ENCODE results near the gene NAA16.
A peak's percentile ranks its signal among the peaks of the same experiment; 100 is the strongest.

Gene NAA16

DNA sequence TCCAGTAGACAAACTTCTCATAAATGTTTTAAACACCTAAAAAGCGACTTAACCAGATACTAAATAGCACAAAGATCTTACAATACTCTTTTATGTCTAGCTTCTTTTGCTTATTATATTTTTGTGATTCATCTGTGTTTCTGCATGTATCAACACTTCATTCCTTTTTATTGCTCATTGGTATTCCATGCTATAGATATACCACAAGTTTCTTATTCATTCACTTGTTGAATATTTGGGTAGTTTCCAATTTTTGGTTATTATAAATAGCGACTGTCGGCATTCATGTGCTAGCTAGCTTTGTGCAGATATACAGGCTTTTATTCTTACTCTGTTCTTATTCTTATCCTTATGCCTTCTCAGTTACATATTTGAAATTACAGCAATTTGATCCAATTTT, 96.3 kb downstream of the NAA16 start:
- Histone ChIP-seq H3K9ac (ENCODE audit: low read depth, low read length, poor library complexity, severe bottlenecking) (no peak overlapping the region), H3K79me2 (ENCODE audit: insufficient read depth, low read length) (no peaks in the 10 kb centered on the region), H4K20me1 (ENCODE audit: insufficient read depth, low read length, poor library complexity, severe bottlenecking) (no peaks in the 10 kb centered on the region), H3K9me2 (replicated peaks; ENCODE audit: low read depth, low read length) (no peaks in the 10 kb centered on the region), H3K36me3 (ENCODE audit: insufficient read depth, low read length) (no peaks in the 10 kb centered on the region), H3K4me1 (ENCODE audit: insufficient read depth, low read length, poor library complexity, severe bottlenecking) (no peaks in the 10 kb centered on the region), H3K4me2 (ENCODE audit: low read depth, low read length, poor library complexity, severe bottlenecking) (no peak overlapping the region), H2AFZ (ENCODE audit: low read length) (no peak overlapping the region), H3K27me3 (ENCODE audit: insufficient read depth, low read length, poor library complexity, severe bottlenecking) (no peaks in the 10 kb centered on the region), H3K9me3 (ENCODE audit: insufficient read depth, low read depth, low read length) (no peaks in the 10 kb centered on the region), H3F3A (ENCODE audit: low read depth) (no peaks in the 10 kb centered on the region), H3K4me3 (ENCODE audit: low read length, poor library complexity, severe bottlenecking) (no peak overlapping the region)
- no peak for TF ChIP-seq EZH2phosphoT487 (IDR thresholded peaks at IDR 0.05; ENCODE audit: borderline replicate concordance)
- TF ChIP-seq, protein P1, sequence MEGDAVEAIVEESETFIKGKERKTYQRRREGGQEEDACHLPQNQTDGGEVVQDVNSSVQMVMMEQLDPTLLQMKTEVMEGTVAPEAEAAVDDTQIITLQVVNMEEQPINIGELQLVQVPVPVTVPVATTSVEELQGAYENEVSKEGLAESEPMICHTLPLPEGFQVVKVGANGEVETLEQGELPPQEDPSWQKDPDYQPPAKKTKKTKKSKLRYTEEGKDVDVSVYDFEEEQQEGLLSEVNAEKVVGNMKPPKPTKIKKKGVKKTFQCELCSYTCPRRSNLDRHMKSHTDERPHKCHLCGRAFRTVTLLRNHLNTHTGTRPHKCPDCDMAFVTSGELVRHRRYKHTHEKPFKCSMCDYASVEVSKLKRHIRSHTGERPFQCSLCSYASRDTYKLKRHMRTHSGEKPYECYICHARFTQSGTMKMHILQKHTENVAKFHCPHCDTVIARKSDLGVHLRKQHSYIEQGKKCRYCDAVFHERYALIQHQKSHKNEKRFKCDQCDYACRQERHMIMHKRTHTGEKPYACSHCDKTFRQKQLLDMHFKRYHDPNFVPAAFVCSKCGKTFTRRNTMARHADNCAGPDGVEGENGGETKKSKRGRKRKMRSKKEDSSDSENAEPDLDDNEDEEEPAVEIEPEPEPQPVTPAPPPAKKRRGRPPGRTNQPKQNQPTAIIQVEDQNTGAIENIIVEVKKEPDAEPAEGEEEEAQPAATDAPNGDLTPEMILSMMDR (conservative IDR thresholded peaks at IDR 0.05; ENCODE audit: low read length) = no peak

DNA sequence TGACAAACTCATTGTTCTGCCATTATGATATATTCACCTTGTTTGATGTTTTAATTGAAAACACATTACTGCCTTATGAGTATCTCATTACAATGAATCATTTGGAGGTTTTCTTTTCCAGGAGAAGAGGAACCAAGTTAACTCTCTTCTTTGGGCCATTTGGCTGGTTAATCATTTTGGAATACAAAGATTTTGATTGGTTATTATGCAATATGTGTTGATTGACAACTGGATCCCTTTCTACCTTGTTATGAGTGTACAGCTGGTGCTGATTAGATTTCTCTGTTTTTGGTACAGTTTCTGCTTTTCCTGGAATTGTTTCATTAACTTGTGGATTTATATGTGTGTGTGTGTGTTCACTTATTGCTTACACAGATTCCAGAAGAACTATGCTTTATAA, 97.1 kb downstream of the NAA16 start:
- Histone ChIP-seq H3F3A (ENCODE audit: low read depth) (no peaks in the 10 kb centered on the region), H3K36me3 (ENCODE audit: insufficient read depth, low read length) (no peaks in the 10 kb centered on the region), H3K9ac (ENCODE audit: low read depth, low read length, poor library complexity, severe bottlenecking) (no peak overlapping the region), H3K9me3 (ENCODE audit: insufficient read depth, low read depth, low read length) (no peaks in the 10 kb centered on the region), H3K4me2 (ENCODE audit: low read depth, low read length, poor library complexity, severe bottlenecking) (no peak overlapping the region), H3K27me3 (ENCODE audit: insufficient read depth, low read length, poor library complexity, severe bottlenecking) (no peaks in the 10 kb centered on the region), H3K4me1 (ENCODE audit: insufficient read depth, low read length, poor library complexity, severe bottlenecking) (no peaks in the 10 kb centered on the region), H4K20me1 (ENCODE audit: insufficient read depth, low read length, poor library complexity, severe bottlenecking) (no peaks in the 10 kb centered on the region), H3K4me3 (ENCODE audit: low read length, poor library complexity, severe bottlenecking) (no peak overlapping the region), H2AFZ (ENCODE audit: low read length) (no peak overlapping the region), H3K9me2 (replicated peaks; ENCODE audit: low read depth, low read length) (no peaks in the 10 kb centered on the region), H3K79me2 (ENCODE audit: insufficient read depth, low read length) (no peaks in the 10 kb centered on the region)
- no peak for TF ChIP-seq EZH2phosphoT487 (IDR thresholded peaks at IDR 0.05; ENCODE audit: borderline replicate concordance)
- TF ChIP-seq, protein P1 (conservative IDR thresholded peaks at IDR 0.05; ENCODE audit: low read length) = no peak

DNA sequence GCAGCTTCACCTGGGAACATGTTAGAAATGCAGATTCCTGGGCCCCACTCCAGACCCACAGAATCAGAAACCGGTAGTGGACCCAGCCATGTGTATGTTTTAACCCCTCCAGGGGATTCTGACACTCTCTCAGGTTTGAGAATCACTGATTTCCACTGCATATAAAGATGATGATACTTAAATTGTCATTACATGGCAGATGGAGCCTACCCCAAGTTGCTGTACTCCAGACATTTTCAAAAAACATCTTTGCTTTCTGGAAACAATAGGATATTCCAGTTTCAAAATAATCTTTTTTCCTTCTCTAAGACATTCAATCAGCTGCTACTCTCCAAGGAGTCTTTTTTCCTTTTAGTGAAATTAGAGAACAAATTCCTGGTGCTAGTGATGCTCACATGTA, 97.7 kb downstream of the NAA16 start:
- H3K36me3 ChIP-seq (ENCODE audit: insufficient read depth, low read length) = no peaks in the 10 kb centered on the region
- H3K9me3 ChIP-seq (ENCODE audit: insufficient read depth, low read depth, low read length) = no peaks in the 10 kb centered on the region
- no peaks in the 10 kb centered on the region for H3K9me2 ChIP-seq (replicated peaks; ENCODE audit: low read depth, low read length)
- H2AFZ ChIP-seq (ENCODE audit: low read length) = peak overlapping the region; percentile 50; the same call in 1 of the 2 replicates
- H4K20me1 ChIP-seq (ENCODE audit: insufficient read depth, low read length, poor library complexity, severe bottlenecking) = no peaks in the 10 kb centered on the region
- H3K27me3 ChIP-seq (ENCODE audit: insufficient read depth, low read length, poor library complexity, severe bottlenecking) = no peaks in the 10 kb centered on the region
- no peak for TF ChIP-seq EZH2phosphoT487 (IDR thresholded peaks at IDR 0.05; ENCODE audit: borderline replicate concordance)
- TF ChIP-seq, protein P1 (conservative IDR thresholded peaks at IDR 0.05; ENCODE audit: low read length) = no peak
- H3K4me1 ChIP-seq (ENCODE audit: insufficient read depth, low read length, poor library complexity, severe bottlenecking) = no peaks in the 10 kb centered on the region
- H3F3A ChIP-seq (ENCODE audit: low read depth) = no peaks in the 10 kb centered on the region
- H3K9ac ChIP-seq (ENCODE audit: low read depth, low read length, poor library complexity, severe bottlenecking) = no peak overlapping the region
- no peaks in the 10 kb centered on the region for H3K79me2 ChIP-seq (ENCODE audit: insufficient read depth, low read length)
- no peak overlapping the region for H3K4me2 ChIP-seq (ENCODE audit: low read depth, low read length, poor library complexity, severe bottlenecking)
- no peak overlapping the region for H3K4me3 ChIP-seq (ENCODE audit: low read length, poor library complexity, severe bottlenecking)

All from Loucy (cell line).